ENCODE measurements around the gene SAXO2.
"Not testable (repeated sequence)": the region's sequence is repeated elsewhere in the genome, so short reads cannot be mapped to it uniquely, and the experiment has no call there.

Gene SAXO2

GRCh38 chr15:82315519-82316246 is 53.1 kb downstream of the SAXO2 start:
- DNase-seq = no peak

- DNase-seq = not testable (repeated sequence)
Measured at GRCh38 chr15:82316247-82317090, 53.9 kb downstream of the SAXO2 start.

- DNase-seq = no peak
Measured at GRCh38 chr15:82317091-82317489, 54.5 kb downstream of the SAXO2 start.

- not testable (repeated sequence) for DNase-seq
Measured at GRCh38 chr15:82317516-82317915, 54.9 kb downstream of the SAXO2 start.

- DNase-seq = not testable (repeated sequence)
Measured at GRCh38 chr15:82318281-82318680, 55.7 kb downstream of the SAXO2 start.

- not testable (repeated sequence) for DNase-seq
Measured at GRCh38 chr15:82319522-82320278, 57.1 kb downstream of the SAXO2 start.

GRCh38 chr15:82320861-82321260 is 58.2 kb downstream of the SAXO2 start:
- DNase-seq = not testable (repeated sequence)

GRCh38 chr15:82322488-82322887 is 59.9 kb downstream of the SAXO2 start:
- not testable (repeated sequence) for DNase-seq

GRCh38 chr15:82324831-82325230 is 62.2 kb downstream of the SAXO2 start:
- not testable (repeated sequence) for DNase-seq

GRCh38 chr15:82325646-82326045 is 63.0 kb downstream of the SAXO2 start:
- DNase-seq = not testable (repeated sequence)

- not testable (repeated sequence) for DNase-seq
Measured at GRCh38 chr15:82326896-82327295, 64.3 kb downstream of the SAXO2 start.

- not testable (repeated sequence) for DNase-seq
Measured at GRCh38 chr15:82327372-82327771, 64.8 kb downstream of the SAXO2 start.

GRCh38 chr15:82329039-82329438 is 66.4 kb downstream of the SAXO2 start:
- DNase-seq = not testable (repeated sequence)

GRCh38 chr15:82330921-82331320 is 68.3 kb downstream of the SAXO2 start:
- DNase-seq = not testable (repeated sequence)

- not testable (repeated sequence) for DNase-seq
Measured at GRCh38 chr15:82331576-82332304, 69.1 kb downstream of the SAXO2 start.

- not testable (repeated sequence) for DNase-seq
Measured at GRCh38 chr15:82332711-82333602, 70.3 kb downstream of the SAXO2 start.

- DNase-seq = not testable (repeated sequence)
Measured at GRCh38 chr15:82333603-82334553, 71.3 kb downstream of the SAXO2 start.

Data from SW 1271 (cell line).